HepG2 (cell line): ENCODE data around the gene TPRG1. TPM values are rescaled to one million over a fixed set of nuclear protein-coding genes. Genes with fewer than 3 reads are reported as not detected.

Experiments used
- ATAC-seq: fragments of 200-7000 bp; cut with Tn5 transposase; 3 replicates; pipeline ENCODE4 v1.9.1; 2020; ENCODE audit warnings: mild to moderate bottlenecking, moderate library complexity
- Bru-seq: library from RNA; stranded (reverse); fragments of 400-500 nt; gene quantifications from one replicate; lab custom pipeline; 2021; lab: Mats Ljungman, UMichigan
- BruChase-seq, 2 experiments: library from RNA; stranded (reverse); fragments of 400-500 nt; gene quantifications; one replicate each; lab custom pipeline; 2021; lab: Mats Ljungman, UMichigan
- BruUV-seq: library from RNA; stranded (reverse); fragments of 400-500 nt; replicated peaks from 2 replicates; lab custom pipeline; 2021; lab: Mats Ljungman, UMichigan
- CTCF ChIA-PET: fragments of 300-600 bp; formaldehyde crosslinking; extraction: SDS; loops from one replicate; lab custom pipeline; 2021; ENCODE audit warnings: low total read pairs, inconsistent platforms, low intra/inter-chr PET ratio; lab: Yijun Ruan, JAX
- POLR2A ChIA-PET: fragments of 350-600 bp; sonication (Branson Sonifier 250); formaldehyde crosslinking; loops from one replicate; lab custom pipeline; 2020; ENCODE audit warnings: antibody characterized with exemption, inconsistent platforms; lab: Yijun Ruan, JAX
- DNase-seq: peaks from one replicate; pipeline ENCODE4 v3.0.0-alpha.2; 2015; ENCODE audit warnings: low spot score
- FAIRE-seq: peaks from 3 replicates; lab custom pipeline; 2011; peaks lifted over from hg19 to GRCh38; lab: Jason Lieb, UNC
- H2AFZ ChIP-seq: one replicate; pipeline ENCODE4 v1.6.1; 2011; ENCODE audit warnings: low read length, inconsistent platforms
- H3K27ac ChIP-seq: fragments of 300-600 bp; 3 replicates; pipeline ENCODE4 v1.8.0; 2011; ENCODE audit warnings: mixed run types, mild to moderate bottlenecking, mixed read lengths, low read length, inconsistent platforms; ENCODE audit not compliant: insufficient read depth; ENCODE audit errors: extremely low read length
- H3K27me3 ChIP-seq, 2 experiments: fragments of 200-600 bp in 1 of 2; 2 replicates in 1 of 2; 3 replicates in 1 of 2; pipeline versions ENCODE4 v1.6.0 to v1.8.0; 2011; ENCODE audit warnings: low read length in 2 of 2, mild to moderate bottlenecking in 2 of 2, moderate library complexity in 2 of 2, inconsistent platforms in 1 of 2; ENCODE audit not compliant: insufficient read depth in 2 of 2, control insufficient read depth in 1 of 2
- H3K36me3 ChIP-seq, 2 experiments: fragments of 200-600 bp in 1 of 2; replicated peaks in 1 of 2; 2 replicates in 1 of 2; 3 replicates in 1 of 2; pipeline versions ENCODE4 v1.5.1 to v1.8.0; 2011; ENCODE audit warnings: low read length in 2 of 2, inconsistent platforms in 1 of 2; ENCODE audit not compliant: insufficient read depth in 2 of 2, control insufficient read depth in 1 of 2
- H3K4me1 ChIP-seq: 2 replicates; pipeline ENCODE4 v1.5.1; 2012; ENCODE audit warnings: low read length, inconsistent platforms; ENCODE audit not compliant: insufficient read depth
- H3K4me2 ChIP-seq: 2 replicates; pipeline ENCODE4 v1.6.0; 2011; ENCODE audit warnings: low read depth, low read length, inconsistent platforms
- H3K4me3 ChIP-seq, 3 experiments: fragments of 200-600 bp in 1 of 3; sonication (generic), shearing (Covaris generic) in 1 of 3; replicated peaks in 1 of 3; 2 replicates each; pipeline ENCODE4 v1.5.1; 2011 to 2016; ENCODE audit warnings: low read length in 3 of 3, inconsistent platforms in 2 of 3, low read depth in 2 of 3, mild to moderate bottlenecking in 2 of 3, control low read depth in 1 of 3, mixed read lengths in 1 of 3; ENCODE audit not compliant: insufficient read depth in 1 of 3
- H3K79me2 ChIP-seq: one replicate; pipeline ENCODE4 v1.6.1; 2011; ENCODE audit warnings: low read length, inconsistent platforms; ENCODE audit not compliant: insufficient read depth
- H3K9ac ChIP-seq: 2 replicates; pipeline ENCODE4 v1.6.0; 2011; ENCODE audit warnings: mild to moderate bottlenecking, low read depth, low read length, inconsistent platforms; ENCODE audit not compliant: insufficient read depth
- H3K9me3 ChIP-seq: 2 replicates; pipeline ENCODE4 v1.5.1; 2012; ENCODE audit warnings: mild to moderate bottlenecking, low read length
- H4K20me1 ChIP-seq: 2 replicates; pipeline ENCODE4 v1.6.0; 2011; ENCODE audit warnings: inconsistent platforms, mild to moderate bottlenecking, low read length, moderate library complexity; ENCODE audit not compliant: insufficient read depth
- HMGXB4 ChIP-seq, 2 experiments: sonication (generic) in 1 of 2; formaldehyde crosslinking in 1 of 2; IDR thresholded peaks; 2 replicates each; pipeline versions ENCODE4 v1.4.0 to v1.6.1; 2018 to 2020; ENCODE audit warnings: missing genetic modification reagents in 2 of 2, borderline replicate concordance in 1 of 2, low read depth in 1 of 2, mild to moderate bottlenecking in 1 of 2, missing biosample characterization in 1 of 2
- MLLT10 ChIP-seq: sonication (generic); formaldehyde crosslinking; IDR thresholded peaks from 2 replicates; pipeline ENCODE4 v1.4.0; 2020; ENCODE audit warnings: missing genetic modification reagents
- TRIM22 ChIP-seq: fragments of 450-650 bp; IDR thresholded peaks from 2 replicates; pipeline ENCODE4 v1.6.1; 2017
- ZBTB43 ChIP-seq: sonication (generic); formaldehyde crosslinking; conservative IDR thresholded peaks from 2 replicates; pipeline ENCODE4 v1.4.0; 2020; ENCODE audit warnings: missing genetic modification reagents
- ZNF20 ChIP-seq: sonication (generic); formaldehyde crosslinking; IDR thresholded peaks from 2 replicates; pipeline ENCODE4 v1.4.0; 2020; ENCODE audit warnings: mild to moderate bottlenecking, moderate library complexity, missing genetic modification reagents
- ZNF552 ChIP-seq: sonication (generic); formaldehyde crosslinking; IDR thresholded peaks from 2 replicates; pipeline ENCODE4 v1.9.0; 2022; ENCODE audit warnings: missing genetic modification reagents, mild to moderate bottlenecking, borderline replicate concordance
- WGBS: methylation state at CpG from one replicate; pipeline ENCODE4 v1.1.6; 2017; ENCODE audit warnings: low lambda C conversion rate; 5-methylcytosine and 5-hydroxymethylcytosine counted together
- in situ Hi-C: cut with HindIII; loops from 2 replicates; pipeline ENCODE4 v1.10.0; 2017; ENCODE audit warnings: low pct_unique_long_range_greater_than_20kb; ENCODE audit not compliant: extremely low pct_ligation_motif_present
- intact Hi-C: fragments of 100-400 bp; cut with micrococcal nuclease; formaldehyde crosslinking; loops from one replicate; pipeline ENCODE4 v1.10.0; 2022; ENCODE audit not compliant: unreplicated experiment
- long read RNA-seq, 2 experiments: library from RNA in 1 of 2; library from polyadenylated mRNA in 1 of 2; stranded (forward) in 1 of 2; unstranded in 1 of 2; transcript quantifications; one replicate each; pipeline ENCODE4 v2.0.0, GENCODE V29; 2019 to 2022
- polyA minus RNA-seq, 3 experiments: library from RNA; depleted of rRNA, polyadenylated mRNA; stranded (reverse); fragments of >200 nt; gene quantifications; 2 replicates each; pipeline ENCODE4 v1.2.3, GENCODE V29; 2011; ENCODE audit warnings: low replicate concordance in 1 of 3
- polyA plus RNA-seq, 8 experiments: library from polyadenylated mRNA; depleted of rRNA in 3 of 8; stranded (reverse) in 7 of 8; unstranded in 1 of 8; fragments of >200 nt; fragmentation: Illumina TruSeq in 4 of 8; extraction: Trizol in 4 of 8; gene quantifications; 2 replicates each; pipeline versions ENCODE4 v1.2.1 to v1.2.3, GENCODE V29; 2011 to 2016; ENCODE audit warnings: low read depth in 4 of 8, missing spikeins in 1 of 8, mixed read lengths in 1 of 8; ENCODE audit not compliant: insufficient read depth in 1 of 8
- total RNA-seq, 5 experiments: library from RNA; depleted of rRNA; stranded (reverse); fragments of >200 nt; fragmentation: Illumina TruSeq; extraction: Trizol; gene quantifications; 2 replicates each; pipeline ENCODE4 v1.2.3, GENCODE V29; 2016; ENCODE audit warnings: low read depth in 1 of 5

The TPRG1 gene
- total RNA-seq (2016; rRNA removed; fragmentation: Illumina TruSeq; extraction: Trizol) (not detected in 2 replicates), polyA plus RNA-seq (2011; rRNA removed) (0.09 and 0.17 TPM in 2 replicates), polyA minus RNA-seq (2011; rRNA and poly(A)+ RNA removed; ENCODE audit: low replicate concordance) (0.37 TPM in 1 of 2 replicates, not detected in the other), Bru-seq, nascent RNA (percentile 16 among the genes with signal in this experiment), BruChase-seq, experiment 1, labeled RNA remaining after a 6-hour chase (percentile 16 among the genes with signal in this experiment), BruChase-seq, experiment 2, labeled RNA remaining after a 2-hour chase (percentile 21 among the genes with signal in this experiment)
- total RNA-seq (2016; cell fraction: cytosol; rRNA removed; fragmentation: Illumina TruSeq; extraction: Trizol; ENCODE audit: low read depth), result 0.62 TPM in 1 of 2 replicates, not detected in the other
- 0.17 TPM in 1 of 2 replicates, not detected in the other for total RNA-seq (2016; cell fraction: insoluble cytoplasmic fraction; rRNA removed; fragmentation: Illumina TruSeq; extraction: Trizol)
- 0.25 and 0.45 TPM in 2 replicates for total RNA-seq (2016; cell fraction: membrane; rRNA removed; fragmentation: Illumina TruSeq; extraction: Trizol)
- total RNA-seq (2016; cell fraction: nucleus; rRNA removed; fragmentation: Illumina TruSeq; extraction: Trizol), result 0.85 TPM in 1 of 2 replicates, not detected in the other
- polyA plus RNA-seq (2011; cell fraction: cytosol; rRNA removed), result not detected in 2 replicates
- polyA plus RNA-seq (2011; cell fraction: nucleus; rRNA removed), result 0.68 and 0.85 TPM in 2 replicates
- polyA plus RNA-seq (2012), result not detected in 2 replicates
- not detected in 2 replicates for polyA plus RNA-seq (2016; cell fraction: cytosol; fragmentation: Illumina TruSeq; extraction: Trizol; ENCODE audit: low read depth)
- not detected in 2 replicates for polyA plus RNA-seq (2016; cell fraction: insoluble cytoplasmic fraction; fragmentation: Illumina TruSeq; extraction: Trizol; ENCODE audit: low read depth)
- polyA plus RNA-seq (2016; cell fraction: membrane; fragmentation: Illumina TruSeq; extraction: Trizol; ENCODE audit: low read depth), result not detected in 2 replicates
- not detected in 2 replicates for polyA plus RNA-seq (2016; cell fraction: nucleus; fragmentation: Illumina TruSeq; extraction: Trizol; ENCODE audit: insufficient read depth, low read depth)
- polyA minus RNA-seq (2011; cell fraction: cytosol; rRNA and poly(A)+ RNA removed), result not detected in 2 replicates
- polyA minus RNA-seq (2011; cell fraction: nucleus; rRNA and poly(A)+ RNA removed), result 2.0 TPM in 1 of 2 replicates, not detected in the other
- long read RNA-seq, experiment 1, result 0 reads
- long read RNA-seq, experiment 2, result 0 reads

- no peak for TF ChIP-seq TRIM22
- TF ChIP-seq ZBTB43 (CRISPR knock-in tag), result no peak
- TF ChIP-seq ZNF20, result no peak
- TF ChIP-seq ZNF552, result no peak
- no peak for TF ChIP-seq MLLT10 (CRISPR knock-in tag)
- no peak for TF ChIP-seq HMGXB4 (CRISPR knock-in tag; IDR thresholded peaks at IDR 0.05; ENCODE audit: borderline replicate concordance in 1 of 2, low read depth in 1 of 2)
- Histone ChIP-seq H3K4me2 (no peak within 1 kb of the TSS), H3K4me3 (no peak within 1 kb of the TSS), H4K20me1 (no peaks in the 10 kb centered on the region), H3K27ac (no peak within 1 kb of the TSS), H3K4me1 (no peaks in the 10 kb centered on the region), H3K27me3 (no peaks in the 10 kb centered on the region; a peak in 1 of 5 replicates), H3K79me2 (no peaks in the 10 kb centered on the region), H3K36me3 (no peaks in the 10 kb centered on the region), H2AFZ (no peak within 1 kb of the TSS), H3K9me3 (no peaks in the 10 kb centered on the region), H3K9ac (no peak within 1 kb of the TSS)
- no TSS peak for BruUV-seq
- in situ Hi-C loops, result no loop called here
- ATAC-seq, result no peak
- intact Hi-C loops, result no loop called here
- no peak for DNase-seq
- no peak for FAIRE-seq
- POLR2A ChIA-PET, result no interaction called here
- CTCF ChIA-PET, result no interaction called here
- WGBS, result 0% methylated on average over 1 of the region's 1 CpG
Observed at GRCh38 chr3:189171707-189172106, at the start of gene TPRG1. TSS of gene TPRG1 (plus strand) at chr3:189171971. CDS start at chr3:189207385, 35,414 bp downstream.
